ENCODE results near the gene PRMT2. TPM values are rescaled to one million over a fixed set of nuclear protein-coding genes. Genes with fewer than 3 reads are reported as not detected.
A peak's percentile ranks its signal among the peaks of the same experiment; 100 is the strongest.

The PRMT2 gene
- polyA plus RNA-seq, 4 donors = 128 to 134 (median 130) TPM

GRCh38 chr21:46639489-46640386 lies 4.3 kb downstream of the PRMT2 start:
- DNase-seq (ENCODE audit: low read depth in 4 of 4, low spot score in 2 of 4) = no peak

- no peak for DNase-seq (ENCODE audit: low read depth in 4 of 4, low spot score in 2 of 4)
These were observed 6.2 kb downstream of the PRMT2 start for GRCh38 chr21:46641656-46642055.

GRCh38 chr21:46643379-46644177 lies 8.1 kb downstream of the PRMT2 start:
- DNase-seq (ENCODE audit: low read depth in 4 of 4, low spot score in 2 of 4) = no peak

GRCh38 chr21:46645840-46646239 lies 10.4 kb downstream of the PRMT2 start:
- DNase-seq (ENCODE audit: low read depth in 4 of 4, low spot score in 2 of 4) = no peak

DNA sequence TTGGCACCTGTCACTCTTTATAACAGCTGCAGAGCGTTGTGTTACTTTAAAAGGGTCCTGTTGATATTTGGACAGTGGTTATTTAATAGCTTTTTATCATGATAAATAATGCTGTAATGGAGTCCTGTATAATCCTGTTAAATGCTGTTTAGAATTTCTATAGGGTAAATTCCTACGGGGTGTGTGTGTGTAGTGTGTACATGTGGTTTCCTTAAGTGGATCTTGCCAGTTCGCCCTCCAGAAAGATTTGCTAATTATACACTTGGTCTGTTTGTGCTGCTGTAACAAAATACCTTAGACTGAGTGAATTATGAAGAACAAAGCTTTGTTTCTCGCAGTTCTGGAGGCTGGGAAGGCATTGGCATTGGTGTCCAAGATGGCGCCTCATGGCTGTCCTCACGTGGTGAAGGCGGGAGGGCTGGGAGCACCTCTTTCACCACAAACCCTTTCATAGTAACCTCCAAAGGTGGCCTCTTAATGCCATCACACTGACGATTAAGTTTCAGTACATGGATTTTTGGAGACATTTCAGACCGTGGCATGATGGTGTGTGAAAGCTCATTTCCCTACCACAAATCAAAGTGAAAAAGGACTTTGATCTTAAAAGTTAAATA lies 11.2 kb downstream of the PRMT2 start:
- DNase-seq (ENCODE audit: low read depth in 4 of 4, low spot score in 2 of 4) = no peak

DNA sequence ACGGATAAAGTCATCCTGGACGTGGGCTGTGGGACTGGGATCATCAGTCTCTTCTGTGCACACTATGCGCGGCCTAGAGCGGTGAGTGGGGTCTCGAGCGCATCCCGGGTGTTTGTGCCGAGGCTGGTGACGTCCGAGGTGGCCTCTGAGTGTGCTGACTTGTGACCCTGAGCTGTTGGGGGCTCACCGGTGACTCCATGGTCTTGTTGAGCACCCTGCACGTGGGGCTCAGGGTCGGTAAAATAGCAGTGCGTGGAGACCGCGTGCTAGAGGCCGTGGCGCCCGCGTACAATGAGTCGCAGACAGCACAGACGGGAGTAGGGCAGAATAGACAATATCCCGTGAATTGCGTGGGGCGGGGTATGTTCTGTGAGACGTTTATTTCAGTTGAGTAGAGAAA lies 13.1 kb downstream of the PRMT2 start:
- no peak for DNase-seq (ENCODE audit: low read depth in 4 of 4, low spot score in 2 of 4)

DNA sequence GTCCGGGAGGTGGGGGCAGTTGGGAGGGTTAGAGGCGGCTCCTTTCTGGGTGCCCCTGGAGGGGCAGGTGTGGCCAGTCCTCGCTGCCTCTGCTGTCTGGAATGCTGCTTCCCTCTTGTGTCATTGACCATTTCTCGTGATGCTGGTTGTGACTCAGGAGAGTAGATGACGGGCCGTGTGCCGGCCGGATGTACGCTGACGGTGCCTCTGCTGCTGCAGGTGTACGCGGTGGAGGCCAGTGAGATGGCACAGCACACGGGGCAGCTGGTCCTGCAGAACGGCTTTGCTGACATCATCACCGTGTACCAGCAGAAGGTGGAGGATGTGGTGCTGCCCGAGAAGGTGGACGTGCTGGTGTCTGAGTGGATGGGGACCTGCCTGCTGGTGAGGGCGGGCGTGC lies 13.9 kb downstream of the PRMT2 start:
- DNase-seq (ENCODE audit: low read depth in 4 of 4, low spot score in 2 of 4) = no peak

DNA sequence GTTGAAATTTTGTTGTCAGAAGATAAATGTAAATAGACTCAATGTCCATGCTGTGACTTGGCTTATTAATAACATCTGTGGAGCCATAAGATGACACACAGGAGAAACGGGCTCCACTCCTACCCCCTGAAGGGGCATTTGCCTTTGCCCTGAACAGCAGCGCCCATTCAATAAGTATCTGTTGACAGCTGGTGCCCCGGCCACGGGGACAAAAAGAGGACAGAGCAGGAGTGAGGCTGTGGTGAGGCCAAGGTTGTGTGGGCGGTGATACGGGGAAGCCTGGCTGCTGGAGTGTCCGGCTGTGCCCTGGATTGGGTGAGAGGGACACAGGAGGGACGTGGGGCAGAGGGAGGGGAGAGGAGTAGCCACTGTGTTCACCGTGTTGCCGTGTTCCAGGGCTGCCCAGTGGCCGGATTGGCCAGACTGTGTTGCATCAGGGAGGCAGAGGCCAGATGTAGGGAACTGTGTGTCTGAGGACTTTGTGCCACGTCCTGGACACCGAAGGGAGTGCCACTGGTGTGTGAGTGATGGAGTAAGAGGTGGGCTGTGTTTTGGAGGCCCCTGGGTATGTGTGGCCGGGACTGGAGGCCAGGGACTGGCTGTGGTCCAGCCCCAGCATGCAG lies 15.1 kb downstream of the PRMT2 start:
- DNase-seq (ENCODE audit: low read depth in 4 of 4, low spot score in 2 of 4) = no peak

DNA sequence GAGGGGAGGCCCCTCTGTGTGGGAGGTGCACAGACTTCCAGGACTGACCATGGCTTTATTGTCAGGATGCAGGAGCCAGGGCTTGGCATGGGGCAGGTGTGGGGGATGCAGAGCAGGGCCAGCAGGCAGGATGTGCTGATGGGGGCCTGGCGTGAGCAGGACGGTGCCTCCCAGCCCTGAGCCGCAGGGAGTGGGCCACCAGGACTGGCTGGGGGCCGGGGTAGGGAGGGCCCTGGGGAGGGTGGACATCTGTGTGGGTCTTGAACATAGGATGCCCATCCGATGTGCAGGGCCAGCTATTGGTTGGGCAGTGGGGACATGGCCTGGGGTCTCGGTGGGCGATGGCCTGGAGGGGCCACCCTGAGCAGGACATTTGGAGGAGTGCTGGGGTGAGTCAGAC lies 15.6 kb downstream of the PRMT2 start:
- DNase-seq (ENCODE audit: low read depth in 4 of 4, low spot score in 2 of 4) = no peak

GRCh38 chr21:46655230-46655629 lies 19.8 kb downstream of the PRMT2 start:
- no peak for DNase-seq (ENCODE audit: low read depth in 4 of 4, low spot score in 2 of 4)

DNA sequence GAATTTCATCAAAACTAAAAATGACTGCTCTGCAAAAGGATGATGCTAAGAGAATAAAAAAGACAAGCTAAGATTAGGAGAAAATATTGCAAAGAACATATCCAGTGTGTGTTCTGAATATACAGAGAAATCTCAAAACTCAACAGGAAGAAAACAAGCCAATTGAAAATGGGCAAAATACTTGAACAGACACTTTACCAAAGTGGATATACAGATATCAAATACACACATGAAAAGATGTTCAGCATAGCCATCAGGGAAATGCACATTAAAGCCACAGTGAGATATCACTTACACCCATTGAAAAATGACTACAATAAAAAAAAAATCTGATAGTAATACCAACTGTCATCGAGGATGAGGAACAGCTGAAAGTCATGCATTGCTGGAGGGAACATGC lies 21.3 kb downstream of the PRMT2 start:
- DNase-seq (ENCODE audit: low read depth in 4 of 4, low spot score in 2 of 4) = no peak

- no peak for DNase-seq (ENCODE audit: low read depth in 4 of 4, low spot score in 2 of 4)
These were observed 25.0 kb downstream of the PRMT2 start for GRCh38 chr21:46660505-46660904.

DNA sequence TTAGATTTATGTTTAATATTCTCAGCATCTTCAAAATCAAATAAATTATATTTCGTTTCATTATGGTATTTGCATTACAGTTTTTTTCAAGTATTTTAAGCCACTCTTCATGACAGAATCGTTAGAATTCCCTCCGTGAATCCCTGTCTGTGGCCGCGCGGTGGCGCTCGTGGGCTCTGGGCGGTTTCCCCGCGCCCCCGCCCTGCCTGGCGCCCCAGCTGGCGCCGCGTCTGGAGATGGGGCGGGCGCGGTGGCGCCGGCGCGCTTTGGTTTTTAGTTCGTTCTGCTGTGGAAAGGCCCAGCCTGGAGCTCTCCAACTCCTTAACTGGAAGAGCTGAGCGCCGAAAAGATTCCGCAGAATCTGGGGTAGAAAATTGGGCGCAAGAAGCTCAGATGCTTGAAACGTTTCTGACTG lies 25.7 kb downstream of the PRMT2 start:
- DNase-seq (ENCODE audit: low read depth in 4 of 4, low spot score in 2 of 4) = peak in 2 of 4 donors; percentile 60 to 68

DNA sequence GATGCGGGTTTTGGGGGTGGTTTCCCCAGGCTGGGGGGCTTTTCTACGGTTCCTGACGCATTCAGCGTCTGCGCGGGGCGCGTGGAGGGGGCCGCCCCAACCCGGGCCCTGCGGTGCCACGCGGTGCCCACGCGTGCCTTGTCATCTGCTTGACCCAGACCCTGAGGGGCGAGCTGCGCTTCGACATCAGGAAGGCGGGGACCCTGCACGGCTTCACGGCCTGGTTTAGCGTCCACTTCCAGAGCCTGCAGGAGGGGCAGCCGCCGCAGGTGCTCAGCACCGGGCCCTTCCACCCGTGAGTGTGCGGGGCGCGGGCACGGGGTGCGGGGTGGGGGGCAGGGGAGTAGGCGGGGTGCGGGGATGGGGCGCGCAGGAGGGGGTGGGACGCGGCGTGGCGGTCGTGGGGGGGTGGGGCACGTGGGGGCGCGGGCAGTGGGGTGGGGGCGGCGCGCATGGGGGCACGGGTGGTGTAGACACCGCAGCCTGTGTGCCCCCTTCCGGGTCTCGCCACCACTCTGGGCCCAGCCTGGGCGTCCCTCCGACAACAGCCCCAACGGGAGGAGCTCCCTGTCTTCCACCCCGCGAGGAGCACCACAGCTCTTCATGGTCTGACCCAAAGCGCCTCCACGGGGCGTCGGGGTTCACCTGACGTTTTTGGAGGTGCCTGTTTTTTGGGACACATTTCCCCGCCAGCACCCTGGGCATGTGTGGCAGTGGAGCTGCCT lies 26.3 kb downstream of the PRMT2 start:
- no peak for DNase-seq (ENCODE audit: low read depth in 4 of 4, low spot score in 2 of 4)

DNA sequence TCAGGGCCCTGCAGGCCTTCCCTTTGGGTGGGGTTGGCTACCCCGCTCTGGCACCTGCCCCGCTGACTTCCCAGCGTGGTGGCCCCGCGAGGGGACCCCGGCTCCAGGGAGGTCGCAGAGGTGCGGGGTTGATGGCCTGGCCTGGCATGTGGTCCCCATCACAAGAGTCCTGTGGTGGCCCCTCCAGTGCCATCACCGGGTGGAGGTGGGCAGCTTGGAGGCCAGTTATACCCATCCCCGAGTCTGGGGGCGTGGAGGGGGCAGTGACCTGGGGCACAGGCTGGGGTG lies 26.8 kb downstream of the PRMT2 start:
- DNase-seq (ENCODE audit: low read depth in 4 of 4, low spot score in 2 of 4) = no peak

DNA sequence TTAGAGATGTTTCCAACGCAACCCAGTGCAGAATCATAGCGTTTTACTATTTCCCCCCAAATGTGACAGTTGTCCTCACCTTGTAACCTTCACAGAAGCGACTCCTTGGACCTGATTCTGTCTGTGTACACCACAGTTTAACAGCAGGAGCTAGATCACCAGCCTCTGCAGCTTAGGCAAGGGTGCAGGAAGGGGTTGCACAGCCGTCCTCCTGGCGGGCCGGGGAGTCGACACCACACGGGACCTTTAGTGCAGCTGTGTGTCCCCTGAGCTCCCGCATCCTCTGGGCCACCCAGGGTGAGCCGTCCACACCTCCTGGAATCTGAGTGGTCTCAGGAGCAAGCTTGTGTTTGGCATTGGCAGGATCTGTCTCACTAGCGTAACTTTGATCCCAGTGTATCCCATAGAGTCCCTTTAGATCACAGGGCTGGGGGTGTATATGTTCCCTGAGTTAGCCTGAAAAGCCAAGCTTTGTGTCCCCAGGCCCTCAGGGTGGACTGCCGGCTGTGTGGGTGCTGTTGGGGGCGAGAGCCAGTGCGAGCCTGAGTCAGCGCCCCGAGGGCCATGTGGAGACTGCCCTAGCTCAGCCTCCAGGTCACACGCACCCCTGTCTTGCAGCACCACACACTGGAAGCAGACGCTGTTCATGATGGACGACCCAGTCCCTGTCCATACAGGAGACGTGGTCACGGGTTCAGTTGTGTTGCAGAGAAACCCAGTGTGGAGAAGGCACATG lies 27.5 kb downstream of the PRMT2 start:
- no peak for DNase-seq (ENCODE audit: low read depth in 4 of 4, low spot score in 2 of 4)

DNA sequence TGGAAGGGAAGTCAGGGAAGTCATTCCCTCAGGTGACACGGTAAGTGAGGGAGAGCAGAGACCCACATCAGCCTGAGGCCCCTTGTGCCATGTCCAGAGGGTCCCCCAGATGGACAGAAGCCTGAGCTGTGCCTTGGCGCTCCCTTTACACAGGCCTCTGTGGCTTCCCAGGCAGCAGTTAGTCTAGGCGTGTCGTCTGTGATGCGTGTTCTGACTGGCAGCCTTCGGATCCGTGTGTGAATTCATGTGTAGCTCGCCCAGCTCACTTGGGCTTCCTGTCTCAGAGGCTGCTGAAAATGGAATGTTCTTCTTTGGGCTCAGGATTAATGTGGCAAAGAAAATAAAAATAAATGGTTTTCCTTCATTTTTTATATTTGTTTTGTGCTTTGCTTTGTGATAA lies 28.3 kb downstream of the PRMT2 start:
- no peak for DNase-seq (ENCODE audit: low read depth in 4 of 4, low spot score in 2 of 4)

DNA sequence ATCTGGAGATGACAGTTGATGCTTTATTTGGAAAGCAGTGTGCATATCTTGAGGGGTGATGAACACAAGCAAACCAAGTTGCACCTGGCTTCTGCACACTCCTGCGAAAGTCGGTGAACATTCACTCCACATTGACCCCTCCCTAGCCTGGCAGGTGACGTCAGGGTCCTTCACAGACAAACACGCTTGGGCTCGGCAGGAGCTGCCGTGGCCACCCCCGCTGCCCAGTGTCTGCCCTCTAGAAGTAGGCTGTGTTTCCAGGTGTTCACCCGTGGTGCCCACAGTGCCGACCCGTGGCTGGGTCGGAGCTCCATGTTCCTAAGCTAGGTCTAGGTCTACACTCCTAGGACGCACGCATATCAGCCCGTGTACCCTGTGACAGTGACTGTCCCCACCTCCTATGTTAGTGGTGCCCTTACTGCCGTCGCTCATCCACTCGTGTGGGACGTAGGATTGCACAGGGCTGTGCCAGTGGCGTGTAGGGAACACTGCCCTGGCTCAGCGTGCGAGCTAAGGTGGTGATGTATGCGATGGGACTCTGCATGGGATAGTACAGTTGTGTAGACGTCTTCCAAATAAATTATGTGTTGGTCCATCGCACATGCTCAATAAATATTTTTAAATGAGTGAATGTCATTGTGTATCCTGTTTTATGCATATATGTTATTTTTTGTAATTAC lies 29.0 kb downstream of the PRMT2 start:
- no peak for DNase-seq (ENCODE audit: low read depth in 4 of 4, low spot score in 2 of 4)

GRCh38 chr21:46665566-46665965 lies 30.1 kb downstream of the PRMT2 start:
- no peak for DNase-seq (ENCODE audit: low read depth in 4 of 4, low spot score in 2 of 4)
